RWPE2 (cell line): ENCODE data around the gene EP400.

Experiments used
- ATAC-seq: fragments of 200-7000 bp; cut with Tn5 transposase; 3 replicates; pipeline ENCODE4 v1.9.1; 2021; ENCODE audit warnings: low read depth
- DNase-seq: peaks from one replicate; pipeline ENCODE4 v3.0.0-alpha.2; 2020; ENCODE audit warnings: low spot score
- H3K27ac ChIP-seq: fragments of 450-650 bp; 2 replicates; pipeline ENCODE4 v1.5.1; 2017; ENCODE audit warnings: mild to moderate bottlenecking; ENCODE audit not compliant: poor library complexity, severe bottlenecking
- H3K27me3 ChIP-seq: fragments of 250-450 bp; sonication (Bioruptor Pico); 2 replicates; pipeline ENCODE4 v1.5.1; 2021; ENCODE audit warnings: mild to moderate bottlenecking, moderate library complexity; ENCODE audit not compliant: insufficient read depth, poor library complexity, severe bottlenecking
- H3K36me3 ChIP-seq: fragments of 250-450 bp; sonication (Bioruptor Pico); 2 replicates; pipeline ENCODE4 v1.5.1; 2020; ENCODE audit warnings: low read depth, mild to moderate bottlenecking, moderate library complexity
- H3K4me1 ChIP-seq: fragments of 250-450 bp; sonication (Bioruptor Pico); 2 replicates; pipeline ENCODE4 v1.5.1; 2021; ENCODE audit warnings: mild to moderate bottlenecking, moderate library complexity; ENCODE audit not compliant: insufficient read depth, poor library complexity, severe bottlenecking
- H3K4me3 ChIP-seq: fragments of 250-450 bp; sonication (Bioruptor Pico); 2 replicates; pipeline ENCODE4 v1.5.1; 2021; ENCODE audit warnings: mild to moderate bottlenecking, moderate library complexity; ENCODE audit not compliant: severe bottlenecking
- H3K9me3 ChIP-seq: fragments of 250-450 bp; sonication (Bioruptor Pico); 2 replicates; pipeline ENCODE4 v1.5.1; 2021; ENCODE audit warnings: mild to moderate bottlenecking, moderate library complexity; ENCODE audit not compliant: severe bottlenecking
- TF ChIP-seq, protein P1 (sequence below): fragments of 450-650 bp; IDR thresholded peaks from one replicate; pipeline ENCODE4 v1.5.1; 2017; ENCODE audit warnings: mild to moderate bottlenecking, moderate library complexity; ENCODE audit not compliant: poor library complexity, severe bottlenecking

EP400 gene

DNA sequence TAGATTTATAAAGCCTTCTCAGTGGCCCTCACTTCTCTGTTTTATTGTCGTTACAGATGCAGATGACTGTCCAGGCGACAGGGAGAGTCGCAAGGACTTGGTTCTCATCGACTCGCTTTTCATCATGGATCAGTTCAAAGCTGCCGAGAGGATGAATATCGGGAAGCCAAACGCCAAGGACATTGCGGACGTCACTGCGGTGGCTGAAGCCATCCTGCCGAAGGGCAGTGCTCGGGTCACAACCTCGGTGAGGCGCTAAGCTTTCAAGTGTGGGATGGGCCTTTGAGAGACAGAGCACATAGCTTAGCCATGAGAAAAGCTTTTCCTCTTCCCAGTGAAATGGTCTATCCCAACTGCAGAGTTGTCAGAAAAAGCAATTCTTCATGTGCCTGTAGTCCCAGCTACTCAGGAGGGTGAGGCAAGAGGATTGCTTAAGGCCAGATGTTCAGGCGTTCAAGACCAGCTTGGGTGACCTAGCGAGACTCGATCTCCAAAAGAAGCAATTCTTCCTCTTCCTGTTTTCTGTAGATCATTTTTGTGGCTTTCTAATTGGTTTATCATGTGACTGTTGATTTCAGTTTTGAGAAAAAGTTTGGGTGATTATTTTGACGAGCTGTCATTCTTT, 56.4 kb downstream of the EP400 start:
- H3K4me3 ChIP-seq = no peak overlapping the region
- no peak for ATAC-seq
- no peak for DNase-seq
- H3K36me3 ChIP-seq = peaks cover 78% of the 10 kb centered on the region
- H3K27ac ChIP-seq = no peak overlapping the region
- no peaks in the 10 kb centered on the region for H3K4me1 ChIP-seq
- no peaks in the 10 kb centered on the region for H3K9me3 ChIP-seq
- TF ChIP-seq, protein P1, sequence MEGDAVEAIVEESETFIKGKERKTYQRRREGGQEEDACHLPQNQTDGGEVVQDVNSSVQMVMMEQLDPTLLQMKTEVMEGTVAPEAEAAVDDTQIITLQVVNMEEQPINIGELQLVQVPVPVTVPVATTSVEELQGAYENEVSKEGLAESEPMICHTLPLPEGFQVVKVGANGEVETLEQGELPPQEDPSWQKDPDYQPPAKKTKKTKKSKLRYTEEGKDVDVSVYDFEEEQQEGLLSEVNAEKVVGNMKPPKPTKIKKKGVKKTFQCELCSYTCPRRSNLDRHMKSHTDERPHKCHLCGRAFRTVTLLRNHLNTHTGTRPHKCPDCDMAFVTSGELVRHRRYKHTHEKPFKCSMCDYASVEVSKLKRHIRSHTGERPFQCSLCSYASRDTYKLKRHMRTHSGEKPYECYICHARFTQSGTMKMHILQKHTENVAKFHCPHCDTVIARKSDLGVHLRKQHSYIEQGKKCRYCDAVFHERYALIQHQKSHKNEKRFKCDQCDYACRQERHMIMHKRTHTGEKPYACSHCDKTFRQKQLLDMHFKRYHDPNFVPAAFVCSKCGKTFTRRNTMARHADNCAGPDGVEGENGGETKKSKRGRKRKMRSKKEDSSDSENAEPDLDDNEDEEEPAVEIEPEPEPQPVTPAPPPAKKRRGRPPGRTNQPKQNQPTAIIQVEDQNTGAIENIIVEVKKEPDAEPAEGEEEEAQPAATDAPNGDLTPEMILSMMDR = no peak
- no peaks in the 10 kb centered on the region for H3K27me3 ChIP-seq

DNA sequence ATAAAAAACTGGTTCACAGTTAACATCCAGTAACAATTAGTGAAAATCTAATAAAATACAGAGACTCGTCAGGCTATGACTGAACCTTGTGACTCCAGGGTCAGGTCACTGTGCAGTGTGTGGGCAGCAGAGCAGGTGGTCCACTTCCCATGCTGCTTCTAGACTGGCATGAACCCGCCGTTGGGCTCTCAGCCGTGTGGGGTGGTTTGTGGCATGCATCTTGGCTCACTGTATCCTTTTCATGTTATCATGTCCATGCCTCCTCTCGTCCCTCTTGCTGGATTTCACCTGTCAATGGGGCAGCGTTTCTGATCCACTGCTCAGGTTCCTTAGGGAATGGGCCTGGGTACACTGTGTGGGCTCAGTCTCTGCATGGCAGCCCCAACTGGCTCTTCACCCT, 57.3 kb downstream of the EP400 start:
- no peak for DNase-seq
- TF ChIP-seq, protein P1 = no peak
- Histone ChIP-seq H3K4me3 (no peak overlapping the region), H3K36me3 (peaks cover 81% of the 10 kb centered on the region), H3K9me3 (no peaks in the 10 kb centered on the region), H3K4me1 (no peaks in the 10 kb centered on the region), H3K27ac (no peak overlapping the region), H3K27me3 (no peaks in the 10 kb centered on the region)
- ATAC-seq = no peak

DNA sequence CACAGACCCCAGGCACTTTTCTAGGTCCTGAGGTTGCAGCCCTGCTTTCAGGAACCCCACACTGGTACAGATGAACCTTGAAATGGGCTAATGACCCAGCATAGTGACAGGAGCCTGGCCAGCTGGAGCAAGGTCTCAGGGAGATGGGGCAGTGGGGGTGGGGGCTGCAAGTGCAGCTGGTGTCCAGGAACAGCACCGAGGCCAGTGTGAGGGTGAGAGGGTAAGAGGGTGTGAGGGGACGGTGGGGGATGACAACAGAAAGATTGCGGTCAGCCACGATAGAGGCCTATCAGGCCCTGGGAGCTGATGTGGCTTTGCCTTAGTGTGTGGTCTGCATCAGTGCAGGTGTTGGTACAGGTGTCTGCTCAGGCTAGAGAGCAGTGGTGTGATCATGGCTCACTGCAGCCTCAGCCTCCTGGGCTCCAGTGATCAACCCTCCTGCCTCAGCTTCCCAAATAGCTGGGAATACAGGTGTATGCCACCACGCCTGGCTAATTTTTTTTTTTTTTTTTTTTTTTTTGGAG, 59.7 kb downstream of the EP400 start:
- no peaks in the 10 kb centered on the region for H3K4me1 ChIP-seq
- no peaks in the 10 kb centered on the region for H3K9me3 ChIP-seq
- H3K27ac ChIP-seq = no peak overlapping the region
- H3K36me3 ChIP-seq = peaks cover 82% of the 10 kb centered on the region
- no peak overlapping the region for H3K4me3 ChIP-seq
- H3K27me3 ChIP-seq = no peaks in the 10 kb centered on the region
- ATAC-seq (no peak), DNase-seq (no peak)
- TF ChIP-seq, protein P1 = no peak

DNA sequence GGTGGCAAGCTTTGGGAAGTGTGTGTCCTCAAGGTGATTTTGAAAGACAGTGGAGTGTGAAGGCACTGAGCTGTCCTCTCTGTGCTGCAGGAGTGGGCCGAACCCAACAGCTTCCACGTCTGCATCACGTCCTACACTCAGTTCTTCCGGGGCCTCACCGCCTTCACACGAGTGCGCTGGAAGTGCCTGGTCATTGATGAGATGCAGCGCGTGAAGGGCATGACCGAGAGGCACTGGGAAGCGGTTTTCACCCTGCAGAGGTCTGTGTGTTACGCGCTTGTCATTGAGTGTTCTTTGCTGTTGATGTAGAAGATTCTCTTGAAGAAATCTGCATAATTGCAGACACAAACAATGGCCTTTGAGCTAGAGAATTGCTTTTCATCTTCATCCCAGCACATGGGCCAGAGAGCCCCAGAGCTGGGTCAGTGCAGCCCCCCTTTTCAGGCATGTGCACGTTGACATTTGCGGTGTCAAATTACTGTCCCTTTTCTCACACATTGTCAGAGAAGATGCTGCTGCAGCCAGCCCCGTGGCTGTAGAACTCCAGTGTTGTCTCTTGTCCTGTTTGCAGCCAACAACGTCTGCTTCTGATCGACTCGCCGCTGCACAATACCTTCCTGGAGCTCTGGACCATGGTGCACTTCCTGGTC, 63.3 kb downstream of the EP400 start:
- no peak for DNase-seq
- H3K36me3 ChIP-seq = peaks cover 75% of the 10 kb centered on the region
- no peak overlapping the region for H3K27ac ChIP-seq
- no peaks in the 10 kb centered on the region for H3K27me3 ChIP-seq
- H3K4me3 ChIP-seq = no peak overlapping the region
- no peaks in the 10 kb centered on the region for H3K4me1 ChIP-seq
- H3K9me3 ChIP-seq = no peaks in the 10 kb centered on the region
- ATAC-seq = no peak
- TF ChIP-seq, protein P1 = no peak
